ENCODE measurements around the gene BRD3. TPM values are rescaled to one million over a fixed set of nuclear protein-coding genes. Genes with fewer than 3 reads are reported as not detected.
"Not testable (repeated sequence)": the region's sequence is repeated elsewhere in the genome, so short reads cannot be mapped to it uniquely, and the experiment has no call there.

Gene BRD3
- total and polyA plus RNA-seq, 8 donors: 8.8 to 36.3 (median 16.5) TPM

DNA sequence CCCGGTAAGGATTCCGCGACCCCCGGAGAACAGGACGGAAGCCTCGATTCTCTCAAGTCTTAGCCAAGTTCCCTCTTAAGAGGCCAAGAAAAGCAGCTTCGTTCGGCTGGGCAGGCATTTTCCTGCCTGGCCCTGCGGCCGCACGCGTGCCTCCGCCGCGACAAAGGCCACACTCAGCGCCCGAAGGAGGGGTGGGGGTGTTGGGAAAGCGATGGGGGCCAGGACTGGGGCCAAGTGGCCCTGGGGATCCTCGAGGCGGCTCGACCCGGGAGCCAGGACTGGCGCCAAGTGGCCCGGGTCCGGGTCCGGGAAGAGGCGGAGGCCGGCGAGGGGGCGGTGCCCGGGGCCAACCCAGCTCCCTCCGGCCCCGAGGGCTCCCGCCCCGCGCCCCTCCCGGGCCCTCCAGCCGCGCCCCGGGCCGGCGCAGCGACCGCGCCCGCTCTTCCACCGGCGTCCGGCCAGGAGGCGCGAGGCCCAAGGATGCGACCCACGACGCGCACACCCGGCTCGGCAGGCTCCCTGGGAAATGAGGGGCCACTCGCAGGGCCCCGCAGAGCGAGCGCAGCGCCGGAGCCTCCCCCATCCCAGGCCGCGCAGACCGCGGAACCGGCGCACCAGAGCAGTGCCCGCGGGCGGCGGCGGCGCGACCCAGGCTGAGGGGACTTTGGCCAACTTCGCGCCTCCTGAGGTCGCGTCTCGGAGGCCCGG is 76.5 kb downstream of the BRD3 start:
- no peaks in the 10 kb centered on the region for H3K27me3 ChIP-seq
- H3K4me3 ChIP-seq: peak overlapping the region; percentile 68 to 80 (median 74)
- H3K9me3 ChIP-seq: no peaks in the 10 kb centered on the region
- peak overlapping the region; percentile 84 to 91 (median 87) for H3K27ac ChIP-seq
- H3K4me1 ChIP-seq: peaks cover 9 to 23% (median 20%) of the 10 kb centered on the region in 3 donors
- no peaks in the 10 kb centered on the region for H3K36me3 ChIP-seq
- 1% methylated on average over 53 to 82 of the region's 82 CpGs for WGBS, 2 donors
- peak; percentile 10 to 24 (median 13) for ATAC-seq
- TF ChIP-seq, protein P1, sequence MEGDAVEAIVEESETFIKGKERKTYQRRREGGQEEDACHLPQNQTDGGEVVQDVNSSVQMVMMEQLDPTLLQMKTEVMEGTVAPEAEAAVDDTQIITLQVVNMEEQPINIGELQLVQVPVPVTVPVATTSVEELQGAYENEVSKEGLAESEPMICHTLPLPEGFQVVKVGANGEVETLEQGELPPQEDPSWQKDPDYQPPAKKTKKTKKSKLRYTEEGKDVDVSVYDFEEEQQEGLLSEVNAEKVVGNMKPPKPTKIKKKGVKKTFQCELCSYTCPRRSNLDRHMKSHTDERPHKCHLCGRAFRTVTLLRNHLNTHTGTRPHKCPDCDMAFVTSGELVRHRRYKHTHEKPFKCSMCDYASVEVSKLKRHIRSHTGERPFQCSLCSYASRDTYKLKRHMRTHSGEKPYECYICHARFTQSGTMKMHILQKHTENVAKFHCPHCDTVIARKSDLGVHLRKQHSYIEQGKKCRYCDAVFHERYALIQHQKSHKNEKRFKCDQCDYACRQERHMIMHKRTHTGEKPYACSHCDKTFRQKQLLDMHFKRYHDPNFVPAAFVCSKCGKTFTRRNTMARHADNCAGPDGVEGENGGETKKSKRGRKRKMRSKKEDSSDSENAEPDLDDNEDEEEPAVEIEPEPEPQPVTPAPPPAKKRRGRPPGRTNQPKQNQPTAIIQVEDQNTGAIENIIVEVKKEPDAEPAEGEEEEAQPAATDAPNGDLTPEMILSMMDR (IDR thresholded peaks at IDR 0.05): no peak
- peak in 5 of 6 donors; percentile 49 to 83 (median 71) for DNase-seq
- intact Hi-C loops (cut with DNase I): loop anchor here in 2 of 3 donors (10.0 kb wide), 2 partner anchors 197 to 457 kb away; partner anchors contain the start of gene ADAMTSL2 (in 1 of the 2)
- FAIRE-seq: no peak

DNA sequence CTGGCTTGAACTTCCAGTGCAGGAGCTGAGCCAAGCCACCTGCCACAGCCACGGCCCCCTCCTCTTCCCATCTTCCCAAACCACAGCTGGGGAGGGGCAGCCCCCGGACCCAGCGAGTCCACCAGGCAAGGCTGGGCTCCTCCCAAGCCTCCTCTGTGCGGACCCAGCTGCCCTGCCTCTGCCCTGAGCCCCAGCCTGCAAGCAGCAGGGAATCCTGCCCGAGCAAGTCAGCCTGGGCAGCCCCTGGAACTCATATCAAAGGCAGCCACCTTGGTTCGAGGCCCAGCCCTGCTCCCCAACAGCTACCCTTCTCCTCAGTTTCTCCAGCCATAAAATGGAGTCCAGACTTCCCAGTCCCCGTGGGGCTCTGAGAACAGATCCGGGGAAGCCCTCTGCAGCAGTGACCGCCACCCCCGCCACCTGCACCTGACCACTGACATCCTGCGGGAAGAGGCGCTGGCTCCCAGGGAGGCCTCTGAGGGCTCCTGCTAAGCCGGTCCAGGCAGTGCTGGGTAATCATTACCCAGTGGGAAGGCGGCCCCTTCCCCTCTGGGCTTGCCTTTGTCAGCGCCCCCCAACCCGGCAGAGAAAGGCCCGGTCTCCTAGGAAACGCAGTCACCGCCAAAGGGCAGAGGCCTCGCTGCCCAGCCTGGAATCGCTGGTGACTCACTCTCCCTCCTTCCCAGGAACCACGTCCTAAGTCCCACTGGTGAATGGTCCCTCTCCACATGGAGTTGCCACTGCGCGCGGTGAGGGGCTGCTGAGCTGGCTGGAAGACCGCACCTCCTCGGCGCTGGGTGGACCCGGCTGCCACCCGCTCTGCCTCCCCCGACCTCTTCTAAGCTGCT is 77.2 kb downstream of the BRD3 start:
- intact Hi-C loops (cut with DNase I): loop anchor here in 2 of 3 donors (10.0 kb wide), 2 partner anchors 196 to 456 kb away; partner anchors contain the start of gene ADAMTSL2 (in 1 of the 2)
- no peaks in the 10 kb centered on the region for H3K36me3 ChIP-seq
- H3K4me3 ChIP-seq: peak overlapping the region; percentile 68 to 80 (median 74)
- H3K9me3 ChIP-seq: no peaks in the 10 kb centered on the region
- DNase-seq (peak; percentile 83 to 94 (median 90)), ATAC-seq (peak; percentile 51 to 66 (median 62)), FAIRE-seq (no peak)
- H3K4me1 ChIP-seq: peaks cover 9 to 23% (median 20%) of the 10 kb centered on the region in 3 donors
- H3K27ac ChIP-seq: peak overlapping the region; percentile 84 to 91 (median 87)
- TF ChIP-seq, protein P1 (IDR thresholded peaks at IDR 0.05): no peak
- 6 to 8% methylated on average over 23 to 31 of the region's 31 CpGs for WGBS, 2 donors
- no peaks in the 10 kb centered on the region for H3K27me3 ChIP-seq

DNA sequence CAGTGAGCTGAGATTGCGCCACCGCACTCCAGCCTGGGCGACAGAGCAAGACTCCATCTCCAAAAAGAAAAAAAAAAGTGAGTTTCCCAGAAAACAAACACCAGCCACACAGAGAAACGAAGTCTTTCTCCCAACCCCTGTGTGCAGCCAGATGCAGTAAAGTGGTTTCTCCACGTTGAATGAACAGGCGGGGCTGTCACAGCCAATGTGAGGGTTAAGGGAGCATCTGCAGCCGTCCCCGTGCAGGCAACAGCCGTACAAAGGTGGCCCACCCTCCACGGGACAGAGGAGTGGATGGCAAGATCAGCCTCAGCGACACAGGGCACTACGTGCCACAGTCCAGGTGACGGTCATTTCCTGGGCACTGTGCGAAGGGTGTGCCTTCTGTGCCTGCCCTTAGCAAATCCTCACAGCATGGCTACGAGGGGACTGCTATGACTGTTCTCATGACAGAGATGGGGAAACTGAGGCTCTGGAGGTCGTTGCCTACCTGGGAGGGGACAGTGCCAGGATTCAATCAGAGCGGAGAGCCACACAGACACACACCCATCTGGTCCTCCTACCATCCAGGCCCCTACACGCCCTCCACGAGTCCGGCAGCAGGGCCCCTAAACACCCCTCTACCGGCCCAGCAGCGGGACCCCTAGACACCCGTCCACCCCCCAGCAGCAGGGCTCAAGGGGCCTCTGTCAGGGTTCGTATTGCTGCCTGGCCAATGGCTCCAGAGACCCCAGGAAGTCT is 78.0 kb downstream of the BRD3 start:
- H3K4me3 ChIP-seq: peak overlapping the region; percentile 68 to 80 (median 74)
- ATAC-seq: no peak
- H3K4me1 ChIP-seq: peaks cover 9 to 23% (median 22%) of the 10 kb centered on the region in 3 donors
- TF ChIP-seq, protein P1 (IDR thresholded peaks at IDR 0.05): no peak
- DNase-seq: peak in 1 of 6 donors; percentile 60
- H3K9me3 ChIP-seq: no peaks in the 10 kb centered on the region
- H3K27me3 ChIP-seq: no peaks in the 10 kb centered on the region
- peak overlapping the region; percentile 84 to 91 (median 87) for H3K27ac ChIP-seq
- 25 to 33% methylated on average over 24 of the region's 24 CpGs for WGBS, 2 donors
- no peak for FAIRE-seq
- intact Hi-C loops (cut with DNase I): loop anchor here in 2 of 3 donors (10.0 kb wide), 2 partner anchors 195 to 455 kb away; partner anchors contain the start of gene ADAMTSL2 (in 1 of the 2)
- H3K36me3 ChIP-seq: no peaks in the 10 kb centered on the region

- H3K27me3 ChIP-seq; FAIRE-seq; H3K4me3 ChIP-seq; ATAC-seq; intact Hi-C loops (cut with DNase I); H3K36me3 ChIP-seq; H3K9me3 ChIP-seq; H3K27ac ChIP-seq: not testable (repeated sequence)
- peak in 1 of 6 donors; percentile 29 for DNase-seq
- H3K4me1 ChIP-seq: peaks cover 4 to 28% (median 23%) of the 10 kb centered on the region in 3 donors
- WGBS, 2 donors: 56 to 65% methylated on average over 14 of the region's 14 CpGs
These were observed 79.1 kb downstream of the BRD3 start for GRCh38 chr9:133988771-133989170.

Measured in pancreas (tissue), 10 donors.